Measurements from ENCODE around the gene PRR13. TPM values are rescaled to one million over a fixed set of nuclear protein-coding genes. Genes with fewer than 3 reads are reported as not detected.
"Not testable (repeated sequence)": the region's sequence is repeated elsewhere in the genome, so short reads cannot be mapped to it uniquely, and the experiment has no call there.

Gene PRR13
- total and polyA plus RNA-seq, 7 donors: 45.2 to 136 (median 66.3) TPM

GRCh38 chr12:53413485-53414204 is 27.9 kb upstream of the PRR13 start:
- TF ChIP-seq CTCF (IDR thresholded peaks at IDR 0.05): no peak
- H3K36me3 ChIP-seq (ENCODE audit: insufficient read depth in 1 of 2, low read depth in 1 of 2): peaks cover 12 to 58% of the 10 kb centered on the region in 2 donors
- DNase-seq (no peak), ATAC-seq (no peak)
- no peaks in the 10 kb centered on the region for H3K4me1 ChIP-seq
- no peak overlapping the region for H3K27ac ChIP-seq
- 65 to 74% (median 66%) methylated on average over 3 of the region's 3 CpGs for WGBS, 3 donors
- no peak overlapping the region for H3K4me3 ChIP-seq
- intact Hi-C loops (cut with DNase I): no loop called here
- H3K9me3 ChIP-seq: no peaks in the 10 kb centered on the region
- H3K27me3 ChIP-seq (ENCODE audit: insufficient read depth in 3 of 3, low read length in 2 of 3): no peaks in the 10 kb centered on the region

GRCh38 chr12:53414756-53415417 is 26.6 kb upstream of the PRR13 start:
- DNase-seq (no peak), ATAC-seq (no peak)
- Histone ChIP-seq H3K9me3 (no peaks in the 10 kb centered on the region), H3K4me3 (no peak overlapping the region), H3K27me3 (ENCODE audit: insufficient read depth in 3 of 3, low read length in 2 of 3) (no peaks in the 10 kb centered on the region), H3K4me1 (no peaks in the 10 kb centered on the region), H3K27ac (no peak overlapping the region), H3K36me3 (ENCODE audit: insufficient read depth in 1 of 2, low read depth in 1 of 2) (peaks cover 12 to 46% of the 10 kb centered on the region in 2 donors)
- 48 to 76% (median 51%) methylated on average over 3 of the region's 3 CpGs for WGBS, 3 donors
- intact Hi-C loops (cut with DNase I): no loop called here
- no peak for TF ChIP-seq CTCF (IDR thresholded peaks at IDR 0.05)

- 70 to 76% (median 75%) methylated on average over 2 of the region's 2 CpGs for WGBS, 3 donors
- H3K9me3 ChIP-seq; H3K27ac ChIP-seq; ATAC-seq; DNase-seq; intact Hi-C loops (cut with DNase I); H3K4me3 ChIP-seq; H3K4me1 ChIP-seq; H3K27me3 ChIP-seq (ENCODE audit: insufficient read depth in 3 of 3, low read length in 2 of 3): not testable (repeated sequence)
- peaks cover 9 to 36% of the 10 kb centered on the region in 2 donors for H3K36me3 ChIP-seq (ENCODE audit: insufficient read depth in 1 of 2, low read depth in 1 of 2)
These were observed 25.7 kb upstream of the PRR13 start for GRCh38 chr12:53415752-53416389.

GRCh38 chr12:53417291-53417816 is 24.2 kb upstream of the PRR13 start:
- WGBS, 3 donors: 64 to 80% (median 73%) methylated on average over 9 of the region's 9 CpGs
- H3K36me3 ChIP-seq (ENCODE audit: insufficient read depth in 1 of 2, low read depth in 1 of 2): peaks cover 0 to 21% of the 10 kb centered on the region in 2 donors
- ATAC-seq; intact Hi-C loops (cut with DNase I); DNase-seq; H3K27ac ChIP-seq; H3K4me3 ChIP-seq; H3K9me3 ChIP-seq; H3K4me1 ChIP-seq; H3K27me3 ChIP-seq (ENCODE audit: insufficient read depth in 3 of 3, low read length in 2 of 3): not testable (repeated sequence)

- ATAC-seq: no peak
- Histone ChIP-seq H3K27ac (no peak overlapping the region), H3K4me3 (no peak overlapping the region), H3K9me3 (no peaks in the 10 kb centered on the region), H3K36me3 (ENCODE audit: insufficient read depth in 1 of 2, low read depth in 1 of 2) (peaks cover 0 to 18% of the 10 kb centered on the region in 2 donors), H3K27me3 (ENCODE audit: insufficient read depth in 3 of 3, low read length in 2 of 3) (no peaks in the 10 kb centered on the region), H3K4me1 (peaks cover 2% of the 10 kb centered on the region)
- intact Hi-C loops (cut with DNase I): no loop called here
- 82 to 85% (median 83%) methylated on average over 3 of the region's 3 CpGs for WGBS, 3 donors
- no peak for DNase-seq
- TF ChIP-seq CTCF (IDR thresholded peaks at IDR 0.05): no peak
These were observed 23.3 kb upstream of the PRR13 start for GRCh38 chr12:53418221-53418620.
